Keratinocyte (primary cell): ENCODE measurements around the gene SEL1L3. TPM values are rescaled to one million over a fixed set of nuclear protein-coding genes. Genes with fewer than 3 reads are reported as not detected.

Experiments
- DNase-seq: peaks from one replicate; pipeline ENCODE4 v3.0.0-alpha.2; 2011; ENCODE audit warnings: low read depth, missing footprints, low spot score
- FAIRE-seq: peaks from 2 replicates; lab custom pipeline; 2011; peaks lifted over from hg19 to GRCh38; lab: Jason Lieb, UNC
- H2AFZ ChIP-seq: 2 replicates; pipeline ENCODE4 v1.6.0; 2012; ENCODE audit warnings: low read length, control low read depth, inconsistent platforms; ENCODE audit not compliant: control insufficient read depth
- H3K27ac ChIP-seq: 2 replicates; pipeline ENCODE4 v1.5.1; 2011; ENCODE audit warnings: low read length; ENCODE audit not compliant: control insufficient read depth, insufficient read depth
- H3K27me3 ChIP-seq: 3 replicates; pipeline ENCODE4 v1.6.0; 2011; ENCODE audit warnings: low read length; ENCODE audit not compliant: control insufficient read depth, insufficient read depth; ENCODE audit errors: extremely low read depth
- H3K36me3 ChIP-seq, 2 experiments: 2 replicates in 1 of 2; 3 replicates in 1 of 2; pipeline ENCODE4 v1.5.1; 2011; ENCODE audit warnings: low read length in 2 of 2, mild to moderate bottlenecking in 1 of 2; ENCODE audit not compliant: control insufficient read depth in 2 of 2, insufficient read depth in 2 of 2; ENCODE audit errors: extremely low read depth in 1 of 2
- H3K4me1 ChIP-seq: 3 replicates; pipeline ENCODE4 v1.5.1; 2011; ENCODE audit warnings: low read length; ENCODE audit not compliant: control insufficient read depth, insufficient read depth; ENCODE audit errors: extremely low read depth
- H3K4me2 ChIP-seq: 3 replicates; pipeline ENCODE4 v1.6.0; 2011; ENCODE audit warnings: low read depth, low read length; ENCODE audit not compliant: control insufficient read depth, insufficient read depth; ENCODE audit errors: extremely low read depth
- H3K4me3 ChIP-seq, 3 experiments: fragments of 200-600 bp in 1 of 3; sonication (generic) in 1 of 3; 2 replicates in 2 of 3; 3 replicates in 1 of 3; pipeline ENCODE4 v1.5.1; 2011 to 2016; ENCODE audit warnings: low read length in 3 of 3, mild to moderate bottlenecking in 3 of 3, control low read depth in 2 of 3, inconsistent platforms in 1 of 3, low read depth in 1 of 3, mixed read lengths in 1 of 3, mixed run types in 1 of 3, moderate library complexity in 1 of 3; ENCODE audit not compliant: control insufficient read depth in 2 of 3, insufficient read depth in 2 of 3; ENCODE audit errors: extremely low read depth in 1 of 3
- H3K79me2 ChIP-seq: 2 replicates; pipeline ENCODE4 v1.6.0; 2012; ENCODE audit warnings: low read length; ENCODE audit not compliant: control insufficient read depth, insufficient read depth
- H3K9ac ChIP-seq: 3 replicates; pipeline ENCODE4 v1.6.0; 2011; ENCODE audit warnings: low read length; ENCODE audit not compliant: control insufficient read depth, insufficient read depth; ENCODE audit errors: extremely low read depth
- H3K9me1 ChIP-seq: 3 replicates; pipeline ENCODE4 v1.6.0; 2011; ENCODE audit warnings: low read length; ENCODE audit not compliant: control insufficient read depth, insufficient read depth; ENCODE audit errors: extremely low read depth
- H3K9me3 ChIP-seq: 2 replicates; pipeline ENCODE4 v1.5.1; 2012; ENCODE audit warnings: low read depth, low read length; ENCODE audit not compliant: control insufficient read depth
- H4K20me1 ChIP-seq: 3 replicates; pipeline ENCODE4 v1.6.0; 2011; ENCODE audit warnings: low read length; ENCODE audit not compliant: control insufficient read depth, insufficient read depth; ENCODE audit errors: extremely low read depth
- CTCF ChIP-seq, 3 experiments: IDR thresholded peaks in 1 of 3; conservative IDR thresholded peaks in 1 of 3; optimal IDR thresholded peaks in 1 of 3; 2 replicates in 2 of 3; 3 replicates in 1 of 3; pipeline versions ENCODE3 to v1.5.1; 2011; ENCODE audit warnings: low read length in 3 of 3, mild to moderate bottlenecking in 3 of 3, moderate library complexity in 2 of 3, control low read depth in 1 of 3, inconsistent platforms in 1 of 3; ENCODE audit not compliant: insufficient read depth in 2 of 3; ENCODE audit errors: extremely low read depth in 1 of 3
- EZH2 ChIP-seq: IDR thresholded peaks from one replicate; pipeline ENCODE4 v1.6.1; 2012; ENCODE audit warnings: inconsistent platforms, mild to moderate bottlenecking, low read length, moderate library complexity
- dilution Hi-C: fragments of 300-500 bp; cut with MboI; formaldehyde crosslinking; loops from one replicate; pipeline ENCODE4 v1.7.0; 2020; ENCODE audit warnings: low sequenced_read_pairs; ENCODE audit not compliant: extremely low pct_ligation_motif_present
- polyA plus RNA-seq, 5 experiments: library from polyadenylated mRNA; depleted of rRNA in 3 of 5; stranded (reverse) in 3 of 5; stranded (forward) in 1 of 5; unstranded in 1 of 5; fragments of >200 nt; gene quantifications; 1 replicate in 1 of 5; 2 replicates in 3 of 5; 3 replicates in 1 of 5; pipeline versions ENCODE4 v1.2.1 to v1.2.3, GENCODE V29; 2011 to 2012; ENCODE audit warnings: missing spikeins in 2 of 5, low read depth in 1 of 5, low replicate concordance in 1 of 5

Gene SEL1L3
- polyA plus RNA-seq, 1 donor (not counting 4 experiments of a cell fraction or from before 2014, with no cell fraction given) = 67.9 TPM

GRCh38 chr4:25901030-25901430 is 38.2 kb upstream of the SEL1L3 start:
- no peaks in the 10 kb centered on the region for H3K4me1 ChIP-seq
- no peaks in the 10 kb centered on the region for H4K20me1 ChIP-seq
- no peak overlapping the region for H3K27ac ChIP-seq
- H3K4me3 ChIP-seq = no peak overlapping the region
- H3K9ac ChIP-seq = no peak overlapping the region
- no peaks in the 10 kb centered on the region for H3K9me1 ChIP-seq
- dilution Hi-C loops = no loop called here
- no peak for TF ChIP-seq CTCF (optimal IDR thresholded peaks at IDR 0.05 in 1 of 3, IDR thresholded peaks at IDR 0.05 in 1 of 3, conservative IDR thresholded peaks at IDR 0.05 in 1 of 3; ENCODE audit: extremely low read depth in 1 of 3, insufficient read depth in 2 of 3, low read length in 3 of 3)
- TF ChIP-seq EZH2 = no peak
- H2AFZ ChIP-seq = no peak overlapping the region
- FAIRE-seq (no peak), DNase-seq (no peak)
- H3K9me3 ChIP-seq = no peaks in the 10 kb centered on the region
- no peaks in the 10 kb centered on the region for H3K79me2 ChIP-seq
- no peaks in the 10 kb centered on the region for H3K27me3 ChIP-seq
- H3K4me2 ChIP-seq = no peak overlapping the region
- no peaks in the 10 kb centered on the region for H3K36me3 ChIP-seq

- H4K20me1 ChIP-seq = no peaks in the 10 kb centered on the region
- no peak overlapping the region for H2AFZ ChIP-seq
- no peak for TF ChIP-seq EZH2
- TF ChIP-seq CTCF (optimal IDR thresholded peaks at IDR 0.05 in 1 of 3, IDR thresholded peaks at IDR 0.05 in 1 of 3, conservative IDR thresholded peaks at IDR 0.05 in 1 of 3; ENCODE audit: extremely low read depth in 1 of 3, insufficient read depth in 2 of 3, low read length in 3 of 3) = no peak
- no peaks in the 10 kb centered on the region for H3K9me1 ChIP-seq
- H3K9me3 ChIP-seq = no peaks in the 10 kb centered on the region
- no peak overlapping the region for H3K9ac ChIP-seq
- dilution Hi-C loops = no loop called here
- H3K4me1 ChIP-seq = no peaks in the 10 kb centered on the region
- no peak overlapping the region for H3K27ac ChIP-seq
- no peaks in the 10 kb centered on the region for H3K36me3 ChIP-seq
- no peaks in the 10 kb centered on the region for H3K79me2 ChIP-seq
- no peaks in the 10 kb centered on the region for H3K27me3 ChIP-seq
- DNase-seq (no peak), FAIRE-seq (no peak)
- H3K4me2 ChIP-seq = no peak overlapping the region
- no peak overlapping the region for H3K4me3 ChIP-seq
Measured at GRCh38 chr4:25900310-25900709, 37.5 kb upstream of the SEL1L3 start.
